Embryonic facial prominence (tissue), 1 donor: Measurements from ENCODE around the gene FEN1.

Source experiments
- DNase-seq: peaks from one replicate; pipeline ENCODE4 v3.0.0-alpha.2; 2016; ENCODE audit errors: extremely low spot score

The FEN1 gene

DNA sequence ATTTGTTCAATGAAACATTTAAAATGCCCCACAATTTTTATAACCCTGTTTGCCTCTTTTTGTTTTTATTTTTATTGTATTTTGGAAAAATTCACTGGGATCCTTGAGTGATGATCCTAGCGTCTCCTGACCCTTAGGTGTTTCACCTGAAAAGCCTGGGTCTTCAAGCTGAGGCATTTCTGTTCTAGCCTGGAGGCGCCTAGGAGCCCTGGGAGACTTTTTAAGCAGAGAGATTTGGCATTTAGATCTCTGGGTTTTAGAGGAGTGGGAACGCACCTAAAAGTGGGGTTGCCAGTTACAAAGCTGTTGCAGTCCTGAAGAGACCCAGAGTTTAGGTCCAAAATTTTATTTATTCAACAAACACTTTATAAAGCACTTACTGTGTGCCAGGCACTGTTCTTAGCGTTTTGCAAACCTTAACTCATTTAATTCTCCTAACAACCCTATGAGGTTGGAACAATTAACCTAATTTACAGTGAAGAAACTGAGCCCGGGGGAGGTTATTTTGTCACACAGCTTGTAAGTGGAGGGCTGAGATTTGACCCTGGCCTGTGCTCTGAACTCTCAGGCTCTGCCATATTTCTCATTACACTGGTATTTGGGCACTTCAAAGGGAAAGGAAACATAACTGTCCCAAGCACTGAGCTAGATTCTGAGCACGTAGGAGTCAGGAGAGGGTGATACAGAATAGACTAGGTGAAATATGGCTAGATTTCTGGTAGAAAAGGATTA, 24.9 kb downstream of the FEN1 start:
- DNase-seq: no peak

DNA sequence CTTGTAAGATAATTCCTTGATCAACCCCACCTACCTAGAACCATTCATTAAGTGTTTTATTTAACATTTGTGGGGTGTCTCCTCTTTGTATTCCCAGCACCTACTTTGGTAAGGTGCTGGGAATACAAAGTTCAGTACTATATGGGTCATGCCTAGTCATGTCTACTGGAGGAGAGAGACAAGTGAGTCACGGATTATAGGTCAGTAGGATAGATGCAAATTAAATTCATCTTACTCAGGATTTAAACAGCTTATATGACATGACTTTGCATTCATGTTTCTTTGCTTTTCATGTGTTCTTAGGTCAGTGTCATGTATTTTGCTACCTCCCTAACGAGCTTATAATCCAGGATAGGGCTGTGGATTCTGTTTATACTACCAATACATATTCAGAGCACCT, 27.5 kb downstream of the FEN1 start:
- DNase-seq: no peak

DNA sequence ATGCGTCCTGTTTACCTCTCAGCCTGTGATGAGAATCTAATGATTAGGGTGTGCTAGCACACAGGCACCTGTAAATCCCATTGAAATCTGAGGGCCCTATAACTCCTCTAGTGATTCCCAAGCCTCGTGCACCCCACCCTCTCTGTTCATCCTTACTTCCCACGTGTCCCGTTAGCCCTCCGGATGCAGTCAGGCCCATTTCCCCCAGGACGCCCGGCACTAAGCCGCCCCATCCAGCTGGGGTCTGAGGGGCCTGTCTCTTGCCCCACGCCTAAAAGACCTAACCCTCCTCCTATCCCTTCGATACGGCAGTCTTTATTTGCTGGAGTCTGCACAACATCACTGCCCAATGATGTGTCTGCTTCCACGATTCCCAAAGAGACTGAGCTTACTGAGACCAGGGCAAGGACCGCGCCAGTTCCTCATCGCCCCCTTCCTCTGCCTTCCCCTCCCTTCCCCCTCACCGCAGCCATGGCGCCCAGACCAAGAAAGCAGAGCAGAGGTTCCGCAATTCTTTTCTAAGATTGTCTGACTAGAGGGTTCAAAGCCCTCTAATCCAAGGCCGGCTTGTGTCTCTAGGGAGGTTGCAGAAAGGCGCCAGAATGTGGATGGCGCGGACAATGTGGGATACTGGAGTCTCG, 34.3 kb downstream of the FEN1 start:
- no peak for DNase-seq

DNA sequence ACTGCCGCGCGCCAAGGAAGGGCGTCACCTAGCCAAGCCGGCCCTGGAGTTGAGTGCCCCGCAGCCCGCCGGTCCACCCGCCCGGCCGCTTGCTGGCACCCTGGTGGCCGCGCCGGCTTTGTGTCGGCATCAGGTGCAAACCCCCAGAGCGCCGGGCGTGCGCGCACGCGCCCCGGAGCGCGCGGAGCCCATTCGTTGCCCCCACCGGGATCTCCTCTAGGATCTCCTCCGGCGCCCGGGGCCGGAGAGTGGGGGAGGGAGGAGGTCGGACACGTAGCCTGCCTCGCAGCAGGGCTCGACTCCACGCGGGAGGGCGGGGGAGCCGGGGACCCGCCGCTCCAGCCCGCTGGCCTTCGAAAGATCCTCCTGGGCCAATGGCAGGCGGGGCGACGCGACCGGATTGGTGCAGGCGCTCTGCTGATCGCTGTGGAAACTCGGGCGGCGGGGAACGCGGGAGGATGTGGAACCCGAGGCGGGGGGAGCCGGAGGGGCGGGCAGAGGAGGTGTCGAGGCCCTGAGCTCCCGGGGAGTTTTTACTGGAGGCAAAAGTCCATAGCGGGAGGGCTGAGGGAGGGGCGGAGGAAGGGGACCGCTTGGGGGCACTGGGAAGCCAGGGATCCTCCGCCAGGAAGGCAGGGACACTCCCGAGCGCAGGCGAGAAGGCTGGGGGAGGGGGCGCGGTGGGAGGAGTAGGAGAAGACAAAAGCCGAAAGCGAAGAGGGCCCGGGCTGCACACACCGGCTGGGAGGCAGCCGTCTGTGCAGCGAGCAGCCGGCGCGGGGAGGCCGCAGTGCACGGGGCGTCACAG, 35.1 kb downstream of the FEN1 start, which contains the start of gene FADS2:
Gene FADS2, plus strand, starts transcription at position 730 of the 808 bp plus-strand sequence. CDS start 91 bp downstream, outside the sequence.
- peak; percentile 53 for DNase-seq

DNA sequence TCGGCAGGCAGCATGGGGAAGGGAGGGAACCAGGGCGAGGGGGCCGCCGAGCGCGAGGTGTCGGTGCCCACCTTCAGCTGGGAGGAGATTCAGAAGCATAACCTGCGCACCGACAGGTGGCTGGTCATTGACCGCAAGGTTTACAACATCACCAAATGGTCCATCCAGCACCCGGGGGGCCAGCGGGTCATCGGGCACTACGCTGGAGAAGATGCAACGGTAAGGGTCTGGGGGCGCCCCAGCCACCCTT, 35.6 kb downstream of the FEN1 start:
- DNase-seq: no peak

DNA sequence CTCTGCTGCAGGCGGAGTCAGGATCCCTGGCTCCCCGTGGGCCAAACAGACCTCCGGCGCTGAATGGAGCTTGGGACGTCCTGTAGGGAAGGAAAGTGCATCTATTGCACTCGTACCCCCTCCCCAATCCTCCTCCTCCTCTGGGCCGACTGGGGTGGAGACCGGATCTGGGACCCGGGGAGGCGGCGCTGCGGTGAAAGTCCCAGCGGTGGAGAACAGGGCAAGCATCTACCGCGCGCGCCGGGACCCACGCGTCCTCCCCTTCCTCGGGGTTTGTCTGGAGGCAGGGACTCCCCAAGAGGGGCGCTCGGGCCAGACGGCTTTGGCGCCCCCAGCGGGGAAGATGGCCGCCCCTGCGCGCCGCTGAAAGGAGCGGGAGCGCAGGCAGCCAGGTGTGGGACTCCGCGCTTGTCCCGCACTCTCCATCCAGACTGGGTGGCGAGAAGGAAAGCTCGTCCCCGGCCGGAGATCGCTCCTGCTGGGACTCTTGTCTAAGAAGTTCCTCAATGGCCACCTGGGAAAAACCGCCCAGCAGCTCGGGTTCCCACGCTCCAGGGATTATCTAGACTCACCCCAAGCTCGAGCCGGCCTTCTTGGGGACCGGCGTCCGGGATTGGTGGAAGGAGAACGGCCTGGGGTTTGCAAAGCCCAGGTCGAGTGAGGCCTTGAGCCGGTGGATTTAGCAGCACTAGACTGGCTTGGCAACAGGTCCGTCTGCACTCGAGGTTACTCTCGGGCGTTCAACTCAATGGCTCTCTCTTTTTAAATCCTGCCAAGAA, 36.1 kb downstream of the FEN1 start:
- no peak for DNase-seq

DNA sequence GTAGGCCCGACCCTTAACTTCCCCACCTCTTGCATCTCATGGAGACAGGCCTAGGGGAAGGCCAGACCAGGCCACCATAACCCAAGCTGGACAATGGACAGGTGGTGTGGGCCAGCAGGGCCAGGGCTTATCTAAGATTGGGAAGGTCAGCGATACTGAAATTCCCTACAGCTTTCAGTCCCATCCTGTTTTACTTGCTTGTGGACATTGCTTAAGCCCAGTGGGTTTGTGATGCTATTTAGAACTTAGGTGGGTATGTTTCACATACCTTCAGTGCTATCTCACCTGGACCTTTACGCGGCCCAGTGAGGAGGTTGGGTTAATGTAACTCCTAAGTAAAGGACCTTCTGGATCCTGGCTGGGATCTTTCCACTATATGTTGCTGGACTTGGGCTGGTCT, 37.1 kb downstream of the FEN1 start:
- DNase-seq: no peak

DNA sequence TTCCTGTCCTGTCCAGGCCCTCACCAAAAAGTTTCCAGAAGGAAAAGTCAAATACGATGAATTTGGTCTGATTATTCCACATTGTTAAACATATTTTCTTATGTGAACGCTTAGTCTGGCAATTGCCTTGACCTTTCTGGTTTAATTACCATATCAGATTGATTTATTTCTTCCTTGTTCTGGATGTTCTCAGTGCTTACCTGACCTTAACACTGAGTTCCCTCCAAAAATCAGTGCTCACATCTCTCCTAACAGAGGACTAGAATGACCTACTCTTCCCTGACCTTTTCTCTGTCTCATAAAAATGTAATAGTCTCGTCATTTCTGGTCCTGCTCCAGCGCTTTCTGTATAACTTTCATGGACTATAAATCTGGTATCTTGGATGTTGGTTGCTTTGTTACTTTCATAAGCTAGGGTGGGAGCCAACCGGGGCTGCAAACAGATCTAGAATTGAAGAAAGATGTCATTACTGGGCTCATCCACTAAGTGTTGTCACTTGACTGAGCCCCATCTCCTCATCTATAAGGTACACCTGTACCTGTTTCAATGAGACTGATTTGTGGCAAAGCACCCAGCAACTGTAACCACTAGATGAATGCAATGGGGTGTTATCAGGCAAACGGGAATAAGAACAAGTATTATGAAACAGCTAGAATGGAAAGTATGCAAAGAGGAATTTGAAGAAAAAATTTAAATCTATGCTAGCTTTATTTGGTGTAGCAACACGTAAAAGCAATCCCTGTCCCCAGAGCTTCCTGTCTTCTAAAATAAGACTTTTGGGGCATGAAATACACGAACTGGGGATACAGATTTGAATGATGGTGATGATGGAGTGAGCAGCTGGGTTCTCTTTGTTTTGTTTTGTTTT, 37.8 kb downstream of the FEN1 start:
- no peak for DNase-seq

DNA sequence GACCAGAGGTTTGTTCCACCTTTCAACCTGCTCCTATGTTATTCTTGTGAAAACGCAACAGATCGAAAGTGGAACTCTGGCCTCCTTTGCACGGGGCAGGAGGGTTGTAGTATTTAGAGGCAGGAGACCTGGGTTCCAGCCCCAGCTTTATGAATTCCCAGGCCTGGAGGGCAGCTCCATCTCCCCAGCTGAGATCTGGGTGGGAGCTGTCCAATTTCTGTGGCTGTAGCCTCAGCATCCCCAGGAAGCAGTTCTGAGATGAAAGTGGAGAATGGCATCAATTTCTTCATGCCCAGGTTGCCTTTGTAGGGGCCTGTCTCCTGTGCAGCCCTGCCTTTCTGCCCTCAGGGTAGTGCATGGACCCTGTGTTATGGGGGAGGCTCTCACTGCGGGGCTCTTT, 39.5 kb downstream of the FEN1 start:
- DNase-seq: no peak

DNA sequence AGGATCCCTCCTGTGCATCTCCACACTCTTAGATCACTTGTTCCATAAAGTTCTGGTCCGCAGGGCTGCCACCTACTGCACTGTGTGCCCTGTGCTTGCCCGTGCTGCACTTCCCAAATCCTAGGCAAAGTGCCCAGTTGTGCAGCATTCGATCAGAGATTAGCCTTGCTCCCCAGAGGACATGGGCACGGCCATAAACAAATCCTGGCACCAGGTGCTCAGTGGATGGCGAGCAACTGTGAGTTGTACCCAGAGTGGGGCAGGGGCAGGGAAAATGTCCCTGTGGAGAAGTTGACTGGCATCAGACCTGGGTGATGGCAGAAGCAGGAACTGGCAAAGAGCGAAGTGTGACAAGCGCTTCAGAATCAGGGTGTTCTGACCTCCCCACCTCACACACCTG, 40.0 kb downstream of the FEN1 start:
- DNase-seq: no peak

DNA sequence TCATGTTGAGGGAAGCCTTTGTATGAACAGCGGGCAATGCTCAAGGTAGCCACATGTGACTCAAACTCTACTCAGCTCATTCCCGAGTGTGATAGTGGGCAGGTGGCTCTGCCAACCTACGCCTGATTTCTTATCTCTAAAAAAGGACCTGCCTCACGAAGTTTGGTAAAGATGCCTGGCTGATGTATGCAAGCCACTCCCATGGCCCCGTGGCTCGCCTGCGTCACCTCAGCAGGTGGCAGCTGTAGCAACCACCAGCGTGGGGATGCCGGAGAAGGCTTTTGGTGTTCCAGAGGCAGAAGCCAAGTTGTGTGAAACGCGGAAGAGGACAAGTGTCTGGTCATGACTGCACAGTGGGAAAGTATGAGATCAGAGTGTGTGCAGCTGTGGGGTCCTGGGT, 40.8 kb downstream of the FEN1 start:
- DNase-seq: no peak

DNA sequence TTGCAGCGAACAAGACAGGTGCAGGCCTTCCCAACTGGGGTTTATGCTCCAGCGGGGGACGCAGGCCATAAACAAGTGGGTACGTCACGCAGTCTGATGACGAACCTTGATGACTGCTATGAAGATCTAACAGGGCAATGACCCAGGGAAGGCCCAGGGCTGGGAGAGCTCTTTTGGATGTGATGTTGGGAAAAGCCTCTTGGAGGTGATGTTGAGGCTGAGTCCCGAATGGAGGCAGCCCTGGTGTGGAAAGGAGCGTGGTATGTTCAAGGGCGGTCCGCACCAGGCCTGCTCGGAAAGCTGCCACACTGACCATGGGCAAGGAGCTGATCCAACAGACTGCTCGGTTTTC, 41.2 kb downstream of the FEN1 start:
- DNase-seq: no peak

DNA sequence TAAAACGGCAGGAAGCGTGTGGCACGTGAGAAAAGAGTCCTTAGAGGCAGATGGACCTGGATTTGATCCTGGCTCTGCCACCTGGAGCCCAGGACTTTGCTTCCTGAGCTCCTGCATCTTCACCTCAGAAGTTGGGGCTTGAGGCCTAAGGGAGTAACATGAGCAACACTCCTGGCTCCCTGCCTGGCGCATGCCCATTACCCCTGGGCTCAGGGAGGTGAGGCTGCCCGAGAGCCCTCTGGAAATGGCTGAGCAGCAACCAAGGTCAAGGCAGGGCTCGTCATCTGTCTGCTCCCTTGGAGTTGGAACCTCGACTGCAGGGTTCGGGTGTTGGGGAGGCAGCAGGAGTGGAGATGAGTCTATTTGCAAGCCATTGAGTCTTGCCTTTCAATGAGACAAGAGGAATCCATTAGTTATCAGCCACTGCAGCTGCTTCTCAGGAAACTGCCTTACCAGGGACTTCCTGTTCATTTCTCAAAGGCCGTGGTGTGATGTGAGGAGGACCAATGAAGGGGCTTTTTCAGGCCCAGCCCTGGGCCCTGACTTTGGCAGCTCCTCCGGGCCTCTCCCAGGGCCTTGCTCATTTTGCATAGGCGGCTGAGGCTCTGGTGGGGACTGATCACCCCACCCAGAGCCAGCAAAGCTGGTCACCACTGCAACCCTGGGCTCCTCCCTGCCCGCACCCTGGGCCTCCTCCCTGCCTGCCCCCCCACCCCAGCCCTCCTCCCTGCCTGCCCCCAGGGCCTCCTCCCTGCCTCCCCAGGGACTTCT, 41.8 kb downstream of the FEN1 start:
- no peak for DNase-seq

DNA sequence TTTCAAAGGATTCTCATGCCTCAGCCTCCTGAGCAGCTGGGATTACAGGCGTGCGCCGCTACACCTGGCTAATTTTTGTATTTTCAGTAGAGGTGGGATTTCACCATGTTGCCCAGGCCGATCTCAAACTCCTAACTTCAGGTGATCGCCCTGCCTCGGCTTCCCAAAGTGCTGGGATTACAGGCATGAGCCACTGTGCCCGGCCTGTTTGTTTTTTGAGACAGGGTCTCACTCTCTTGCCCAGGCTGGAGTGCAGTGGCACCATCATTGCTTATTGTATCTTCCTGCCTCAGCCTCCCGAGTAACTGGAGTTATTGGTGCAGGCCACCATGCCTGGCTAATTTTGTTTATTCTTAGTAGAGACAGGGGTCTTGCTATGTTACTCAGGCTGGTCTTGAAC, 43.5 kb downstream of the FEN1 start:
- no peak for DNase-seq

DNA sequence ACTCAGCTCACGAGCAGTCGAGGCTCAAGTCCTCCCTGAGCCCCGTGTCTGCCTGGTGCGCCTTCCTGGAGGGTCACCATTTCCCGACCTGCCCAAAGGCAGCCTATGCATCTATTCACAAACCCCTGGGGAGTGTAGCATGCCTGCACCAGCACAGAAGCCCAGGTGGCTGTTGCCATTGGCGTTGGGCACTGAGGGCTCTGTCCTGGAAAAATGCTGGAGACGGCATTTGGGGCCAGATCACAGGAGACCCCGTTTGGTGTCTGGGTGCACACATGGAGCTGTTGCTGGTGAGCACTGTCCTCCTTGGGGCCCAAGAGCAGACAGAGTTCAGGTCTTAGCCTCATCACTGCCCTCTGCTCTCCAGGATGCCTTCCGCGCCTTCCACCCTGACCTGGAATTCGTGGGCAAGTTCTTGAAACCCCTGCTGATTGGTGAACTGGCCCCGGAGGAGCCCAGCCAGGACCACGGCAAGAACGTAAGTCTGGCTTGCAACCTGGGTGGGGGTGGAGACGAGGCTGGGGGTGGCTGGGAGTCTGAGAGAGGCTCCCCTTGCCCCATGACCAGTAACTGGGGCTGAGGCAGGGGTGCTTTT, 44.8 kb downstream of the FEN1 start:
- DNase-seq: no peak

DNA sequence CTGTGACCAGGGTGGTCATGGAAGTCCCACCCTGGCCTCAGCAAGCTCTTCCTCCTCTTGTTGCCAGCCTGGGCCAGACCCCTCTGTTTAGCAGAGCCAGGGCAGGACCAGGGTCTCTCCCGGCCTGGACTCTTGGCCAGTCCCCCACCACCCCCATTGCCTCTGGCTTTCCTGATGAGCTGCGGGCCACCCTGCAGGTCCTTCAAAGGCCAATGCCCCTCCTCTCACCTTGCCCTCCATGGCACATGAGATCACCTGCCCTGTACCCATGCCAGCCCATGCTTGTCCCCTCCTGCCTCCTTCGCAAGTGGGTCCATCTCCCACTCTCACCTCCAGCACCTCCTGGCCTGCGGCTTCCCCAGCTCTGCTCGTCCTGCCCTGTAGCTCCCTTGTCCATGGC, 45.8 kb downstream of the FEN1 start:
- no peak for DNase-seq

DNA sequence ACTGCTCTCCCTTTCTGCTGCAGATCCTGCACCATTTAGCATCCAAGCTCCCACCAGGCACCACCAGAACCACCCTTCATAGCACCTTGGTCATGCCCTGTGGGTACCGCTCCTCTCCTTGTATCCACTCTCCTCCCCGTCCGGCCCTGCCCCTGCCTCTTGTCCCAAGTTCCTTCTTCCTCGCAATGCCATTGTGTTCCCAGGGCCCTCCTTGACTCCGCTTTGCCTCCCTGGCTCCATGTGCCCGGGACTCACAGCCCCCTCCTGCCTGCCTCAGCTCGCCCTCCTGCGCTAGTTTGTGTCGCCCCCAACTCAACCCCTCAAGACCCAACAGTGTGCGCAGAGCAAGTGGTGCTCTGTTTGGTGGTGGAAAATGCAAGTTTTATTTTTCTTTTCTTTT, 46.2 kb downstream of the FEN1 start:
- DNase-seq: no peak

DNA sequence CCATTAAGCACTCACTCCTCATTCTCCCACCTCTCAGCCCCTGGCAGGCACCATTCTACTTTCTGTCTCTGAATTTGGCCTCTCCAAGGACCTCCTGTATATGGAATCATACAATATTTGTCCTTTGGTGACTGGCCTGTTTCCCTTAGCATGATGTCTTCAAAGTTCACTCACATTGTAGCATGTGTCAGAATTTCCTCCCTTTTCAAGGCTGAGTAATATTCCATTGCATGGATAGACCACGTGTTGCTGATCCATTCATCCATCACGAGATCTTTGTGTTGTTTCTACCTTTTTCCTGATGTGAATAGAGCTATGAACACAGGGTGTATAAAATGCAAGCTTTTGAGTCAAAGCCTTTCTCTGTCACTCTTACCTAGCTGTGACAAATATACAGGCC, 47.0 kb downstream of the FEN1 start:
- no peak for DNase-seq

DNA sequence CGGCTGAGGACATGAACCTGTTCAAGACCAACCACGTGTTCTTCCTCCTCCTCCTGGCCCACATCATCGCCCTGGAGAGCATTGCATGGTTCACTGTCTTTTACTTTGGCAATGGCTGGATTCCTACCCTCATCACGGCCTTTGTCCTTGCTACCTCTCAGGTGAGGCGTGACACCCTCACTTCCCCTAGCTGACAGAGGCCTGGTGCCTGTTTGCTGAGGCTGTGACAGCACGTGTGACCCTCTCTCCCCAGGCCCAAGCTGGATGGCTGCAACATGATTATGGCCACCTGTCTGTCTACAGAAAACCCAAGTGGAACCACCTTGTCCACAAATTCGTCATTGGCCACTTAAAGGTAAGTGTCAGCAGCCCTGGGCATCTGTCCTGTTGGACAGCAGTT, 47.7 kb downstream of the FEN1 start:
- no peak for DNase-seq
